Measurements from ENCODE around the gene ZBTB33. TPM values are rescaled to one million over a fixed set of nuclear protein-coding genes. Genes with fewer than 3 reads are reported as not detected.

Gene ZBTB33
- total and polyA plus RNA-seq, 2 of the 13 experiments (the other 11 are each of a cell fraction or from before 2014, with no cell fraction given), result 6.5 to 20.2 TPM

GRCh38 chrX:120244735-120245498 lies 5.7 kb upstream of the ZBTB33 start (continued):
- TF ChIP-seq AHDC1 (CRISPR knock-in tag; IDR thresholded peaks at IDR 0.05; ENCODE audit: borderline replicate concordance) (no peak), SOX5 (CRISPR knock-in tag; IDR thresholded peaks at IDR 0.05; ENCODE audit: borderline replicate concordance) (no peak; the same call in 1 of the 2 replicates), ZNF672 (CRISPR knock-in tag; IDR thresholded peaks at IDR 0.05) (no peak), ZNF543 (CRISPR knock-in tag; IDR thresholded peaks at IDR 0.05) (no peak), NFYB (CRISPR knock-in tag; IDR thresholded peaks at IDR 0.05) (no peak), HIVEP1 (CRISPR knock-in tag; IDR thresholded peaks at IDR 0.05) (no peak), ZNF224 (CRISPR knock-in tag; IDR thresholded peaks at IDR 0.05) (no peak), RAD21 (CRISPR knock-in tag; IDR thresholded peaks at IDR 0.05) (no peak), ZSCAN12 (CRISPR knock-in tag; IDR thresholded peaks at IDR 0.05) (no peak), ZNF3 (CRISPR knock-in tag; IDR thresholded peaks at IDR 0.05) (no peak), TAF1 (CRISPR knock-in tag; IDR thresholded peaks at IDR 0.05) (peak; percentile 62; the same call in 1 of the 2 replicates), HOXA7 (CRISPR knock-in tag; IDR thresholded peaks at IDR 0.05) (no peak), ZNF326 (CRISPR knock-in tag; IDR thresholded peaks at IDR 0.05; ENCODE audit: borderline replicate concordance) (no peak), ZBTB4 (CRISPR knock-in tag; IDR thresholded peaks at IDR 0.05; ENCODE audit: borderline replicate concordance) (no peak), REL (CRISPR knock-in tag; conservative IDR thresholded peaks at IDR 0.05) (no peak), PAWR (CRISPR knock-in tag; IDR thresholded peaks at IDR 0.05; ENCODE audit: borderline replicate concordance) (no peak), CENPT (CRISPR knock-in tag; IDR thresholded peaks at IDR 0.05; ENCODE audit: low read depth) (no peak)

All from HepG2 (cell line).